ENCODE results near the gene CD200. TPM values are rescaled to one million over a fixed set of nuclear protein-coding genes. Genes with fewer than 3 reads are reported as not detected.

CD200 gene
- total RNA-seq, 1 donor from 2014 or later = 6.5 TPM

DNA sequence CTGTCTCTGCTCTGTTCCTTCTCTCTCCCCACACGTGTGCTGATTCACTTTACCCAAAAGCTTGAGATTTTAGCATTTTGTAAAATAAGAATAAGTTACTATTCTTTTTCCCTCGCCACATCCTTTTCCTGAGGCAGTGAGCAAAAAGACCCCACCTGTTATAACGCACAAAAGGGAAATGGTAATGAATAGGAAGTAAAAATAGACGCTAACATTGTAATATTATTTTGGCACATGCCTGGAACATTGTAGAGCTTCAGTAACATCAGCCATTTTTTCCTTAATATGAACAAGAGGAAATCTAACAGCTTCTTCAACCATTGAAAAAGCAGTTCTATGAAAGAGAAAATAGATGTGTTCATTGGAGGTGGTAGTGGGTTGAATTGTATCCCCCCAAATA is 40.5 kb downstream of the CD200 start:
- Histone ChIP-seq H3K4me1 (peaks cover 20% of the 10 kb centered on the region), H3K4me3 (no peak overlapping the region), H3K36me3 (no peaks in the 10 kb centered on the region), H3K27me3 (no peaks in the 10 kb centered on the region), H3K9me3 (no peaks in the 10 kb centered on the region), H3K27ac (no peak overlapping the region)
- DNase-seq (no peak), ATAC-seq (no peak)
- intact Hi-C loops (cut with DNase I) = no loop called here
- TF ChIP-seq, protein P1, sequence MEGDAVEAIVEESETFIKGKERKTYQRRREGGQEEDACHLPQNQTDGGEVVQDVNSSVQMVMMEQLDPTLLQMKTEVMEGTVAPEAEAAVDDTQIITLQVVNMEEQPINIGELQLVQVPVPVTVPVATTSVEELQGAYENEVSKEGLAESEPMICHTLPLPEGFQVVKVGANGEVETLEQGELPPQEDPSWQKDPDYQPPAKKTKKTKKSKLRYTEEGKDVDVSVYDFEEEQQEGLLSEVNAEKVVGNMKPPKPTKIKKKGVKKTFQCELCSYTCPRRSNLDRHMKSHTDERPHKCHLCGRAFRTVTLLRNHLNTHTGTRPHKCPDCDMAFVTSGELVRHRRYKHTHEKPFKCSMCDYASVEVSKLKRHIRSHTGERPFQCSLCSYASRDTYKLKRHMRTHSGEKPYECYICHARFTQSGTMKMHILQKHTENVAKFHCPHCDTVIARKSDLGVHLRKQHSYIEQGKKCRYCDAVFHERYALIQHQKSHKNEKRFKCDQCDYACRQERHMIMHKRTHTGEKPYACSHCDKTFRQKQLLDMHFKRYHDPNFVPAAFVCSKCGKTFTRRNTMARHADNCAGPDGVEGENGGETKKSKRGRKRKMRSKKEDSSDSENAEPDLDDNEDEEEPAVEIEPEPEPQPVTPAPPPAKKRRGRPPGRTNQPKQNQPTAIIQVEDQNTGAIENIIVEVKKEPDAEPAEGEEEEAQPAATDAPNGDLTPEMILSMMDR (IDR thresholded peaks at IDR 0.05) = no peak

- intact Hi-C loops (cut with DNase I) = no loop called here
- DNase-seq = no peak
- H3K4me1 ChIP-seq = peaks cover 24% of the 10 kb centered on the region
- ATAC-seq = no peak
- TF ChIP-seq, protein P1 (IDR thresholded peaks at IDR 0.05) = no peak
- no peaks in the 10 kb centered on the region for H3K27me3 ChIP-seq
- no peak overlapping the region for H3K4me3 ChIP-seq
- H3K9me3 ChIP-seq = no peaks in the 10 kb centered on the region
- H3K36me3 ChIP-seq = no peaks in the 10 kb centered on the region
- H3K27ac ChIP-seq = no peak overlapping the region
Measured at GRCh38 chr3:112373924-112374323, 41.0 kb downstream of the CD200 start.

GRCh38 chr3:112374333-112374734 is 41.4 kb downstream of the CD200 start:
- Histone ChIP-seq H3K4me1 (peaks cover 28% of the 10 kb centered on the region), H3K36me3 (no peaks in the 10 kb centered on the region), H3K27me3 (no peaks in the 10 kb centered on the region), H3K4me3 (no peak overlapping the region), H3K9me3 (no peaks in the 10 kb centered on the region), H3K27ac (no peak overlapping the region)
- ATAC-seq = no peak
- intact Hi-C loops (cut with DNase I) = no loop called here
- TF ChIP-seq, protein P1 (IDR thresholded peaks at IDR 0.05) = no peak
- DNase-seq = no peak

DNA sequence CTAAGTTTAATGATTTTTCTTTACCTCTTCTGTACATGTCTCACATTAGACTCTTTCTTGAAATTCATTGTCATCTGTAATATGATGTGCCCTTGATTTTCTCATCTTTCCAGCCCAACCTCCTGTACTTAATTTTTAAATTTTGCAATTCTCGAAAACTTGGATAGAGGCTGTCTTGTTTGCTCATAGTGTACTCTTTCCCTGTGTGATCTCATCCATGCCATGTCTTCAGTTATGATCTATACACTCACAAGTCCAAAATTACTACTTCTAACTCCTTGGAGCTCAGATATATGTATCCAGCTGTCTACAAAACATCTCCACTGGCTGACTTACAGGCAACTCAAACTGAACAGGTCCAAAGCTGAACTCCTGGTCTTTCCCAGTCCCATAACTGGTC is 42.2 kb downstream of the CD200 start:
- Histone ChIP-seq H3K27me3 (no peaks in the 10 kb centered on the region), H3K9me3 (no peaks in the 10 kb centered on the region), H3K27ac (no peak overlapping the region), H3K36me3 (no peaks in the 10 kb centered on the region), H3K4me3 (no peak overlapping the region), H3K4me1 (peaks cover 31% of the 10 kb centered on the region)
- no peak for ATAC-seq
- TF ChIP-seq, protein P1 (IDR thresholded peaks at IDR 0.05) = no peak
- DNase-seq = no peak
- intact Hi-C loops (cut with DNase I) = no loop called here

- Histone ChIP-seq H3K9me3 (no peaks in the 10 kb centered on the region), H3K27ac (no peak overlapping the region), H3K4me1 (peaks cover 31% of the 10 kb centered on the region), H3K4me3 (no peak overlapping the region), H3K36me3 (no peaks in the 10 kb centered on the region), H3K27me3 (no peaks in the 10 kb centered on the region)
- ATAC-seq = no peak
- no peak for DNase-seq
- intact Hi-C loops (cut with DNase I) = no loop called here
- TF ChIP-seq, protein P1 (IDR thresholded peaks at IDR 0.05) = no peak
Measured at GRCh38 chr3:112376241-112376911, 43.4 kb downstream of the CD200 start.

DNA sequence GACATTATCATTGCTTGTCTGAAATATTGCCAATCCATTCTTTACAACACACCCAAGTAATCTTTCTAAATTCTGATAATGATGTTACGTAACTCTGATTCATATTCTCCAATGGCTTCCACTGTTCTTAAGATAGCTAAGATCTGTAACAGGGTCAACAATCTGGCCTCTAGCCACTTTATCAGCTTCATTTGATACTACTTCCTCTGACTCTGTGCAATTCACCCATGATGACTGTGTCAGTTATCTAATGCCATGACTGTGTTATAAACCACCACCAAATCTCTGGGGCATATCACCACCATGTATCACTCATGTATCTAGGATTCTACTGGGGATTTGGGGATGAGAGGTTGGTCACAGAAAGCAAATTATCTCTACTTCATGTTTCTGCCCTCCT is 44.0 kb downstream of the CD200 start:
- H3K27me3 ChIP-seq = no peaks in the 10 kb centered on the region
- no peak overlapping the region for H3K27ac ChIP-seq
- ATAC-seq (peak; percentile 31), DNase-seq (no peak)
- no peaks in the 10 kb centered on the region for H3K9me3 ChIP-seq
- peaks cover 31% of the 10 kb centered on the region for H3K4me1 ChIP-seq
- no peak overlapping the region for H3K4me3 ChIP-seq
- intact Hi-C loops (cut with DNase I) = no loop called here
- H3K36me3 ChIP-seq = no peaks in the 10 kb centered on the region
- TF ChIP-seq, protein P1 (IDR thresholded peaks at IDR 0.05) = no peak
